ENCODE measurements around the gene NKG7.

The NKG7 gene

GRCh38 chr19:51359294-51359693 lies 13.2 kb downstream of the NKG7 start:
- DNase-seq (ENCODE audit: low read depth): no peak

GRCh38 chr19:51357952-51358351 lies 14.5 kb downstream of the NKG7 start:
- DNase-seq (ENCODE audit: low read depth): no peak

GRCh38 chr19:51356159-51356801 lies 16.2 kb downstream of the NKG7 start:
- DNase-seq (ENCODE audit: low read depth): no peak

GRCh38 chr19:51354742-51355148 lies 17.7 kb downstream of the NKG7 start:
- DNase-seq (ENCODE audit: low read depth): no peak

GRCh38 chr19:51354103-51354741 lies 18.2 kb downstream of the NKG7 start:
- DNase-seq (ENCODE audit: low read depth): no peak

- no peak for DNase-seq (ENCODE audit: low read depth)
Observed at GRCh38 chr19:51352783-51353360, 19.6 kb downstream of the NKG7 start.

GRCh38 chr19:51351266-51351990 lies 21.0 kb downstream of the NKG7 start:
- DNase-seq (ENCODE audit: low read depth): no peak

GRCh38 chr19:51347209-51347928 lies 25.1 kb downstream of the NKG7 start:
- no peak for DNase-seq (ENCODE audit: low read depth)

GRCh38 chr19:51346742-51347141 lies 25.7 kb downstream of the NKG7 start:
- no peak for DNase-seq (ENCODE audit: low read depth)

- DNase-seq (ENCODE audit: low read depth): no peak
Observed at GRCh38 chr19:51345076-51345620, 27.3 kb downstream of the NKG7 start.

GRCh38 chr19:51342631-51343569 lies 29.6 kb downstream of the NKG7 start:
- DNase-seq (ENCODE audit: low read depth): no peak

GRCh38 chr19:51341976-51342580 lies 30.4 kb downstream of the NKG7 start, which contains the start of gene VSIG10L:
Gene VSIG10L (minus strand): TSS chr19:51342139. CDS start chr19:51342124, 15 bp downstream.
- DNase-seq (ENCODE audit: low read depth): no peak

GRCh38 chr19:51341066-51341465 lies 31.4 kb downstream of the NKG7 start:
- DNase-seq (ENCODE audit: low read depth): no peak

GRCh38 chr19:51339687-51340656 lies 32.5 kb downstream of the NKG7 start:
- peak; percentile 83 for DNase-seq (ENCODE audit: low read depth)

GRCh38 chr19:51339313-51339686 lies 33.2 kb downstream of the NKG7 start:
- no peak for DNase-seq (ENCODE audit: low read depth)

GRCh38 chr19:51338563-51339312 lies 33.7 kb downstream of the NKG7 start:
- DNase-seq (ENCODE audit: low read depth): peak; percentile 60

- no peak for DNase-seq (ENCODE audit: low read depth)
Observed at GRCh38 chr19:51337861-51338562, 34.4 kb downstream of the NKG7 start.

Measured in HS-5 (cell line).